ENCODE results near the gene INSM1.

INSM1 gene

GRCh38 chr20:20327746-20328145, 40.2 kb upstream of the INSM1 start:
- DNase-seq (ENCODE audit: extremely low spot score) = no peak
- POLR2A ChIA-PET = no interaction called here
- CTCF ChIA-PET = interaction anchor here (1.0 to 1.4 kb wide), 2 partner anchors 9 to 232 kb away, joined by 3 read pairs; no protein-coding TSS in a partner anchor
- TF ChIP-seq CTCF (IDR thresholded peaks at IDR 0.05; ENCODE audit: control extremely low read depth, extremely low read depth, low read depth, missing control alignments) = no peak

- POLR2A ChIA-PET = no interaction called here
- no peak for TF ChIP-seq CTCF (IDR thresholded peaks at IDR 0.05; ENCODE audit: control extremely low read depth, extremely low read depth, low read depth, missing control alignments)
- CTCF ChIA-PET = no interaction called here
- DNase-seq (ENCODE audit: extremely low spot score) = no peak
Measured at GRCh38 chr20:20329564-20329963, 38.3 kb upstream of the INSM1 start.

- ChIA-PET CTCF (interaction anchor here (0.7 to 1.4 kb wide), 2 partner anchors 31 to 76 kb away, joined by 3 read pairs; no protein-coding TSS in a partner anchor), POLR2A (no interaction called here)
- no peak for DNase-seq (ENCODE audit: extremely low spot score)
- no peak for TF ChIP-seq CTCF (IDR thresholded peaks at IDR 0.05; ENCODE audit: control extremely low read depth, extremely low read depth, low read depth, missing control alignments)
Measured at GRCh38 chr20:20331156-20331555, 36.7 kb upstream of the INSM1 start.

- TF ChIP-seq CTCF (IDR thresholded peaks at IDR 0.05; ENCODE audit: control extremely low read depth, extremely low read depth, low read depth, missing control alignments) = no peak
- ChIA-PET POLR2A (interaction anchor here (0.6 kb wide), 1 partner anchor 392 kb away, joined by 5 read pairs; no protein-coding TSS in a partner anchor), CTCF (interaction anchor here (1.4 kb wide), 1 partner anchor 31 kb away, joined by 3 read pairs; no protein-coding TSS in a partner anchor)
- DNase-seq (ENCODE audit: extremely low spot score) = no peak
Measured at GRCh38 chr20:20331817-20332216, 36.1 kb upstream of the INSM1 start.

GRCh38 chr20:20333866-20334265, 34.0 kb upstream of the INSM1 start:
- no peak for DNase-seq (ENCODE audit: extremely low spot score)
- CTCF ChIA-PET = interaction anchor here (0.9 to 2.4 kb wide), 4 partner anchors 10 to 260 kb away, joined by 3 to 7 read pairs (median 4); no protein-coding TSS in a partner anchor
- TF ChIP-seq CTCF (IDR thresholded peaks at IDR 0.05; ENCODE audit: control extremely low read depth, extremely low read depth, low read depth, missing control alignments) = no peak
- POLR2A ChIA-PET = no interaction called here

- TF ChIP-seq CTCF (IDR thresholded peaks at IDR 0.05; ENCODE audit: control extremely low read depth, extremely low read depth, low read depth, missing control alignments) = no peak
- ChIA-PET CTCF (interaction anchor here (1.5 to 2.4 kb wide), 2 partner anchors 11 to 259 kb away, joined by 4 to 7 read pairs; no protein-coding TSS in a partner anchor), POLR2A (no interaction called here)
- peak; percentile 73 for DNase-seq (ENCODE audit: extremely low spot score)
Measured at GRCh38 chr20:20334489-20334888, 33.4 kb upstream of the INSM1 start.
